ENCODE results near the gene ZFP36.

DNA sequence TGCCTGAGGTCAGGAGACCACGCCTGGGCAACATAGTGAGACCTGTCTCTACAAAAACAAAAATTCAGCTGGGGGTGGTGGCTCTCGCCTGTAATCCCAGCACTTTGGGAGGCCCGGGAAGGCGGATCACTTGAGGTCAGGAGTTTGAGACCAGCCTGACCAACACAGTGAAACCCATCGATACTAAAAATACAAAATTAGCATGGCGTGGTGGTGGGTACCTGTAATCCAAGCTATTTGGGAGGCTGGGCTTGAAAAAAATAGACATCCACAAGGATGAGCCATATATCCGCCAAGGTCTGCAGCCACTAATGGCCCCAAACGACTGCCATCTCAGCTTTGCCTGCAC, 26.0 kb downstream of the ZFP36 start:
- TF ChIP-seq, protein P1, sequence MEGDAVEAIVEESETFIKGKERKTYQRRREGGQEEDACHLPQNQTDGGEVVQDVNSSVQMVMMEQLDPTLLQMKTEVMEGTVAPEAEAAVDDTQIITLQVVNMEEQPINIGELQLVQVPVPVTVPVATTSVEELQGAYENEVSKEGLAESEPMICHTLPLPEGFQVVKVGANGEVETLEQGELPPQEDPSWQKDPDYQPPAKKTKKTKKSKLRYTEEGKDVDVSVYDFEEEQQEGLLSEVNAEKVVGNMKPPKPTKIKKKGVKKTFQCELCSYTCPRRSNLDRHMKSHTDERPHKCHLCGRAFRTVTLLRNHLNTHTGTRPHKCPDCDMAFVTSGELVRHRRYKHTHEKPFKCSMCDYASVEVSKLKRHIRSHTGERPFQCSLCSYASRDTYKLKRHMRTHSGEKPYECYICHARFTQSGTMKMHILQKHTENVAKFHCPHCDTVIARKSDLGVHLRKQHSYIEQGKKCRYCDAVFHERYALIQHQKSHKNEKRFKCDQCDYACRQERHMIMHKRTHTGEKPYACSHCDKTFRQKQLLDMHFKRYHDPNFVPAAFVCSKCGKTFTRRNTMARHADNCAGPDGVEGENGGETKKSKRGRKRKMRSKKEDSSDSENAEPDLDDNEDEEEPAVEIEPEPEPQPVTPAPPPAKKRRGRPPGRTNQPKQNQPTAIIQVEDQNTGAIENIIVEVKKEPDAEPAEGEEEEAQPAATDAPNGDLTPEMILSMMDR (IDR thresholded peaks at IDR 0.05): no peak
- no peak for TF ChIP-seq POLR2A (IDR thresholded peaks at IDR 0.05)
